GM23338 (cell line): ENCODE measurements around the gene FGF10. TPM values are rescaled to one million over a fixed set of nuclear protein-coding genes. Genes with fewer than 3 reads are reported as not detected.

Source experiments
- CREB1 ChIP-seq: fragments of 250-450 bp; sonication (Bioruptor Pico); IDR thresholded peaks from 2 replicates; pipeline ENCODE4 v1.5.0; 2020; ENCODE audit warnings: low read depth, mild to moderate bottlenecking, moderate library complexity
- CTCF ChIP-seq, 2 experiments: fragments of 200-600 bp in 1 of 2; sonication (generic) in 1 of 2; conservative IDR thresholded peaks; 2 replicates each; pipeline versions ENCODE4 v1.5.1 to v1.6.1; 2016 to 2017; ENCODE audit warnings: antibody characterized with exemption in 2 of 2, low read depth in 2 of 2, mild to moderate bottlenecking in 2 of 2, moderate library complexity in 1 of 2
- EZH2phosphoT487 ChIP-seq: fragments of 200-600 bp; sonication (generic); IDR thresholded peaks from one replicate; pipeline ENCODE4 v1.8.1; 2018; ENCODE audit warnings: antibody characterized with exemption; ENCODE audit not compliant: unreplicated experiment
- NANOG ChIP-seq: IDR thresholded peaks from 2 replicates; pipeline ENCODE4 v1.6.1; 2016; ENCODE audit warnings: antibody characterized with exemption, borderline replicate concordance
- REST ChIP-seq: IDR thresholded peaks from one replicate; pipeline ENCODE4 v1.6.1; 2018; ENCODE audit warnings: antibody characterized with exemption; ENCODE audit not compliant: unreplicated experiment
- ZNF114 ChIP-seq: fragments of 250-450 bp; sonication (Bioruptor Pico); IDR thresholded peaks from 2 replicates; pipeline ENCODE4 v1.5.0; 2020; ENCODE audit warnings: mild to moderate bottlenecking, moderate library complexity
- ZNF331 ChIP-seq: fragments of 250-450 bp; sonication (Bioruptor Pico); IDR thresholded peaks from 2 replicates; pipeline ENCODE4 v1.5.0; 2020; ENCODE audit warnings: low read depth, mild to moderate bottlenecking, moderate library complexity
- ZNF462 ChIP-seq: fragments of 250-450 bp; sonication (Bioruptor Pico); IDR thresholded peaks from 2 replicates; pipeline ENCODE4 v1.5.0; 2020; ENCODE audit warnings: mild to moderate bottlenecking, moderate library complexity
- polyA plus RNA-seq: library from polyadenylated mRNA; unstranded; fragments of >200 nt; fragmentation: Nextera tagmentation; extraction: Ambion mirVana; gene quantifications from 2 replicates; pipeline ENCODE4 v1.2.1, GENCODE V29; 2016
- total RNA-seq: library from RNA; depleted of rRNA; stranded (reverse); fragments of >200 nt; shearing (Covaris generic); gene quantifications from 2 replicates; pipeline ENCODE4 v1.2.3, GENCODE V29; 2014

The FGF10 gene
- total and polyA plus RNA-seq, 2 experiments from 2014 or later: 0.24 to 0.50 TPM

GRCh38 chr5:44412286-44412685 is 23.1 kb upstream of the FGF10 start (continued):
- no peak for TF ChIP-seq ZNF462 (CRISPR knock-in tag)
- TF ChIP-seq ZNF331 (CRISPR knock-in tag): no peak
- TF ChIP-seq CREB1: no peak
- TF ChIP-seq ZNF114 (CRISPR knock-in tag): no peak
- no peak for TF ChIP-seq NANOG
- no peak for TF ChIP-seq EZH2phosphoT487
- no peak for TF ChIP-seq REST
- TF ChIP-seq CTCF (conservative IDR thresholded peaks at IDR 0.05; ENCODE audit: low read depth in 2 of 2): no peak
